Measurements from ENCODE around the gene CYTH1.

DNA sequence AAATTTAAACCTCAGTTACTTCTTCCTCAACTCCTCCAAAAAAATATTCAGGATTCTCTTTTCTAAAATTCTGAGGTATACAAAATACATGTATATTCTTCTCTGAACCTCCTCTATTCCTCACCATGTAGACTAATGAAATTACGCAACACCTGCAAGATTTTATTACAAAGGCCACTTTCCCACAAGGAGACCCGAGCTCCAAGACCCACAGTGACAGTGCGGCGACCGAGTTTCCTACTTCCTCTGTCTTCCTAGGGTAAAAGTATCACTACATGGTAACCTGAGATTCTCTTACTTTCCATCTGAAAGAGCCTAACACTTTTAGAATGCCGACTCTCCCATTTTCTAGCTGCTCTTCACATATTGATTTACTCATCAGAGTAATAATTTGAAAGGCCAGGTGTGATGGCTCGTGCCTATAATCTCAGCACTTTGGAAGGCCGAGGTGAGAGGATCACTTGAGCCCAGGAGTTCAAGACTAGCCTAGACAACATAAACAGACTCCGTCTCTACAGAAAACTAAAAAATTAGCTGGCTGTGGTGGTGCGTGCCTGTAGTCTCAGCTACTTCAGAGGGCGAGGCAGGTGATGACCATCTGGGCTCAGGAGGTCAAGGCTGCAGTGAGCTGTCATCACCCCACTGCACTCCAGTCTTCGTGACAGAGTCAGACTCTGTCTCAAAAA, 35.7 kb downstream of the CYTH1 start:
- TF ChIP-seq EZH2 (IDR thresholded peaks at IDR 0.05; ENCODE audit: insufficient read depth, poor library complexity, severe bottlenecking) (no peak), EZH2phosphoT487 (IDR thresholded peaks at IDR 0.05; ENCODE audit: insufficient read depth, low read depth) (no peak)

Measured in GM23248 (cell line).